Stimulated activated CD8-positive, alpha-beta memory T cell treated with anti-CD3 and anti-CD28 coated beads, Interleukin-12 subunit alpha, Interleukin-12 subunit beta, amount 100 ng/mL, for 24 hours (primary cell): Measurements from ENCODE around the gene KMT5B.
"Not testable (repeated sequence)": the region's sequence is repeated elsewhere in the genome, so short reads cannot be mapped to it uniquely, and the experiment has no call there.

Experiments used
- DNase-seq: peaks from one replicate; pipeline ENCODE4 v3.0.0-alpha.2; 2020; ENCODE audit errors: extremely low read depth

KMT5B gene

DNA sequence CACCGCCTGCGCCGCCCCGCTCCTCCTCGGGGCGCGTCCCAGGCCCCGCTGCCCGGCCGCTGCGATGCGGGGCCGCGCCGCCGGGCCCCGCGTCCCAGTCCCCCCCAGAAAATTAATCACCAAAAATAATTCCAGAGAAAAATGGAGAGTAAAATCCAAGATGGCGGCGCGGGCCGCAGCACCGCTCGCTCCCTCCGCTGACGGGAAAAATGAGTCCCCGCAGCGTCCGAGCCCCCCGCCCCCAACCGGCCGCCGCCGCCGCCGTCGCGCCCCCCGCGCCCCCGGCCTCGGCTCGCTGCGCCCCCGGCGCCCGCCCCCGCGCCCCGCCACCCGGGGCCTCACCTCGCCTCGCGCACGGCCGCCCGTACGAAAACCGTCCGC, at the start of gene KMT5B:
KMT5B (minus strand) TSS at position 162 of the 381 bp plus-strand sequence. CDS start 23,220 bp downstream, outside the sequence.
- DNase-seq: no peak

DNA sequence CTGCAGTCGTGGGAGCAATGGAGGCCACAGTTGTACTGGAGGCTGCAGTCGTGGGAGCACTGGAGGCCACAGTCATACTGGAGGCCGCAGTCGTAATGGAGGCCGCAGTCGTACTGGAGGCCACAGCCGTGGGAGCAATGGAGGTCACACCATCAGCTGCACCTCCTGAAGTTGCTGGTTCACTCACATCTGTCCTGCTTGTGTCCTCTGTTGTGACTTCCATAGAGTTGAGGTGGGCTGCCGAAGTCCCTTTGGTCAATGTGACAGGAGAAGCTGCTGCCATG, 49.4 kb upstream of the KMT5B start:
- no peak for DNase-seq

GRCh38 chr11:68261749-68262543, 48.9 kb upstream of the KMT5B start:
- no peak for DNase-seq

DNA sequence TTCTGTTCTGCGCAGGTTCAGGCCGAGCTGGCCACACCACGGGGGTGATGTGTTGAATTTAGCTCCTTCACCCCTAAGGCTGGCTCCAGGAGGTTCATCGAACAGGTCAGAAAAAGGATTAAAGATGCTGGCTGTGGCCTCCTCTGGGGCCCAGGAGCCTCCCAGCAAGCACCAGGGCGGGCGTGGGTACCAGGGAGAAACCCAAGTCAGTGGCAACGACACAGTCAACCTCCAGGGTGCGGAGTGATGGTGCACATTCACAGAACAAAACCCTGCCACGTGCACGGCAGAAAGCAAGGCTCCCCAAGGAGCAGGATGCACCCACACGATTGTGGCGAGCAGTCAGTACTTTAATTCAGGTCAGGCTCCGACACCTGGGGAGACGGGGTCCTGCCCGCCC, 47.9 kb upstream of the KMT5B start:
- DNase-seq: no peak

GRCh38 chr11:68260484-68260883, 47.4 kb upstream of the KMT5B start:
- DNase-seq: no peak

DNA sequence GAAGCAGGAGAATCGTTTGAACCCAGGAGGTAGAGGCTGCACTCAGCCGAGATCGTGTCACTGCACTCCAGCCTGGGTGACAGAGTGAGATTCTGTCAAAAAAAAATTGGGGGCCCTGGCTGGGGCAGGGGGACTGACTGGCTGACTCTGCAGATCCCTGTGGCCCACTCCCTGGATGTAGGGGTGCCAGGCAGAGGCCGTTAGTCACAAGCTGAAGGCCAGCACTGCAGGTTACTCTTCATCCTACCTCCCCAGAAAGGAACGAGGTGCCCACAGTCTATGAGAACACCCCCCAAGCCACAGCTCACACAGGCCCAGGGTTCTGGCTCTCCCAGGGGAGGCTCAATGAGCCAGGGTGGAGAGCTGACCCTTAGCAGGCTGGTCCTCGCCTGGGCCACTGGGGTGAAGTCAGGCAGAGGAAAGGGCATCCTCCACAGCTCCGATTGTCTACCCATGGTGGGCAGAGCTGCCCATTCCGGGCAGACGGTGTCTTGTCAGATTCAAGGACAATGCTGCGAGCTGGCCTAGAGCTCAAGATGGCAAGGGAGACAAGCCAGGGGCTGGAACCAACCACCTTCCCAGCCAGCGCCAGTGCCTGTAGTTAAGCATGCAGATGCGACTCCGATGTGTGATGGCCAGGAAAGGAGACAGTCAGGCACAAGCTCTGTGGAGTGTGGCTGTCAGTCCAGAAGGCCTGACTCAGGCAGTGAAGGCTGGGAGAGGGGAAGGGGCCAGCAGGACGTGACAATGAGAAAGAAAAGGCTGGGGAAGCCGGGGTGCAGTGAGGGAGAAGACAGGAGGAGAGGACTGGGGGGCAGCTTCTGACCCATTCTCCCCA, 46.2 kb upstream of the KMT5B start:
- DNase-seq: no peak

DNA sequence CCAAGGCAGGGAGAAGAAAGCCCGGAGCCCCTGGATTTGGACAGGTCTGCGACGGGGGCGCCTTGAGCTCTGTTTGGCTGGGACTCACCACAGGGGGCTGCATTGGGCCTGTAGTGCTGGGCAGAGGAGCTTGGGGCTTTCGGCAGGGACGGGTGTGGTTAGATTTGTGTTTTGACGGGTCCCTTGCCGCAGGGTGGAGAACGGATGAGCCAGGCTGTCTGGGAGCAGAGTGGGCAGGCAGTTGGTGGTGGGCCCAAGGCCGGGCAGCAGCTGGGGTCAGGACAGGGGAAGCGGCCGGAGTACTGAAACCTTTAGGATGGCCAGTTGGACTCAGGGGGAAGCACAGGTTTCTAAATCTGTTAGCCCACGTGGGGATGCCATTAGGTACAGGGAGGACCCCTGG, 45.3 kb upstream of the KMT5B start:
- no peak for DNase-seq

- peak; percentile 81 for DNase-seq
Measured at GRCh38 chr11:68257477-68258362, 44.6 kb upstream of the KMT5B start.

- DNase-seq: no peak
Measured at GRCh38 chr11:68256331-68256741, 43.2 kb upstream of the KMT5B start.

- DNase-seq: no peak
Measured at GRCh38 chr11:68255526-68255925, 42.4 kb upstream of the KMT5B start.

GRCh38 chr11:68254421-68254820, 41.3 kb upstream of the KMT5B start:
- DNase-seq: no peak

- no peak for DNase-seq
Measured at GRCh38 chr11:68251765-68252164, 38.7 kb upstream of the KMT5B start.

DNA sequence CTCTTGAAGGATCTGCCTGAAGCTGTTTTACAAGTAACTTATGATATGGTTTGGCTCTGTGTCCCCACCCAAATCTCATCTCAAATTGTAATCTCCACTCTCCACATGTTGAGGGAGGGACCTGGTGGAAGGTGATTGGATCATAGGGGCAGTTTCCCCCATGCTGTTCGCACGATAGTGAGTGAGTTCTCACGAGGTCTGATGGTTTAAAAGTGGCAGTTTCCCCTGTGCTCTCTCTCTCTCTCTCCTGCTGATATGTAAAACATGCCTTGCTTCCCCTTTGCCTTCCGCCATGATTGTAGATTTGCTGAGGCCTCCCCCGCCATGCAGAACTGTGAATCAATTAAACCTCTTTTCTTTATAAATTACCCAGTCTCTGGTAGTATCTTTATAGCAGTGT, 31.8 kb upstream of the KMT5B start:
- not testable (repeated sequence) for DNase-seq

DNA sequence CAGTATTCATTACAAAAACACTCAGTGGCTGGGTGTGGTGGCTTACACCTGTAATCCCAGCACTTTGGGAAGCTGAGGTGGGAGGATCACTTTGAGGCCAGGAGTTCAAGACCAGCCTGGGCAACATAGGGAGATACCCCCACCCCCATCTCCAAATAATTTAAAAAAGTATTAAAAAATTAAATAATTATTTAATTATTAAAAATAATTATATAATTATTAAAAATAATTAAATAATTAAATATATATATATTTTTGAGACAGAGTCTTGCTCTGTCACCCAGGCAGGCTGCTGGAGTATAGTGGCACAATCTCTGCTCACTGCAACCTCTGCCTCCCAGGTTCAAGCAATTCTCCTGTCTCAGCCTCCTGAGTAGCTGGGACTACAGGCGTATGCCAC, 30.8 kb upstream of the KMT5B start:
- DNase-seq: not testable (repeated sequence)

DNA sequence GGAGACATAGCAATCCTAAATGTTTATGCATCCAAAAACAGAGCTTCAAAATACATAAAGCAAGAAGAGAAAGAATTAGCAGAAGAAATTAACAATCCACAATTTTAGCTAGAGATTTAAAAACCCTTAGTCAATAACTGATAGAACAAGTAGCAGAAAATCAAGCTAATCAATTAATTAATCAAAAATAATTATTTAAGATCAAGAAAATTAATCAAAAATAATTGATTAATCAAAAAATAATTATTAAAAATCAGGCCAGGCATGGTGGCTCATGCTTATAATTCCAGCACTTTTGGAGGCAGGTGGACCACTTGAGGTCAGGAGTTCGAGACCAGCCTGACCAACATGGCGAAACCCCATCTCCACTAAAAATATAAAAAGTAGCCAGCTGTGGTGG, 29.5 kb upstream of the KMT5B start:
- DNase-seq: no peak

GRCh38 chr11:68231621-68232020, 18.5 kb upstream of the KMT5B start:
- no peak for DNase-seq

DNA sequence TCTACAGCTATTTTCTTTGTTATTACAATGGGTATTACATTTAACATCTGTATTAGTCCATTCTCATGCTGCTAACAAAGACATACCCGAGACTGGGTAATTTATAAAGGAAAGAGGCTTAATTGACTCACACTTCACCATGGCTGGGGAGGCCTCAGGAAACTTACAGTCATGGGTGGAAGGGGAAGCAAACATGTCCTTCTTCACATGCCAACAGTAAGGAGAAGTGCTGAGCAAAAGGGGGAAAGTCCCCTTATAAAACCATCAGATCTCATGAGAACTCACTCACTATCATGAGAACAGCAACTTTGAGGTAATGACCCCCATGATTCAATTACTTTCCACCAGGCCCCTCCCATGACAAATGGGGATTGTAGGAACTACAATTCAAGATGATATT, 16.5 kb upstream of the KMT5B start:
- no peak for DNase-seq

DNA sequence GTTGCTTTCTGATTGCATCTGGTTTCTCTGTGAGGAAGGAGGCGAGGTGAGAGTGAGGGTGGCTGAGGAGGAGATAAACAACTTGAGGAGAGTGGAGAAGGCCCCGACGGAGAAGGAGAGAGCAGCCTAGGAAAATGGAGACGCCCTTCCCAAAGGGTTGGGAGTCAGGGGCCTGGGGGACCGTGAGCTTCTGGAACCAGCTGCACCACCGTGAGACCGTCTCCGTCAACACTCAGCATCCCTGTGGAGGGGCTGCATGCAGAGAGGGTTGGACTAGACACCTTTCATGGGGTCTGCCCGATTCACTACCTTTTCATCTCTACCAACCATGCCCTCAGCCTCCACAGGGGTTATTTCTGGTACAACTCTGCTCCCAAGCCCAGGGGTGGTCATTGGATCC, 13.3 kb upstream of the KMT5B start:
- no peak for DNase-seq

GRCh38 chr11:68224606-68225005, 11.5 kb upstream of the KMT5B start:
- no peak for DNase-seq

DNA sequence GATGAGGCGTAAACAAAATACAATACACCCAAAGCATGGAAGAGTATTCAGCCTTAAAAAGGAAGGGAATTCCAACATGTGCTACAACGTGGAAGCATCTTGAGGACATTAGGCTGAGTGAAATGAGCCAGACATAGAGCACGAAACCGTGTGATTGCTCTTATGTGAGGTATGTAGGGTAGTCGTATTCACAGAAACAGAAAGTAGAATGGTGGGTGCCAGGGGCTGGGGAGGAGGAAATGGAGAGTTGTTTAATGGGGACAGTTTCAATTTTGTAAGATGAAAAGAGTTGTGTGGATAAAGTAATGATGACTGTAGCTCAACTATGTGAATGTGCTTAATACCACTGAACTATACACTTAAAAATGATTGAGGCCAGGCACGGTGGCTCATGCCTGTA, 10.2 kb upstream of the KMT5B start:
- no peak for DNase-seq

GRCh38 chr11:68221406-68221805, 8.3 kb upstream of the KMT5B start:
- no peak for DNase-seq
